Activated T-cell treated with anti-CD3 and anti-CD28 coated beads, Interleukin-2, amount 50 U/mL, for 4 hours (primary cell): ENCODE measurements around the gene ACOX3. TPM values are rescaled to one million over a fixed set of nuclear protein-coding genes. Genes with fewer than 3 reads are reported as not detected.

ENCODE experiments used
- ATAC-seq, 2 donors: fragments of 200-7000 bp; cut with Tn5 transposase; one replicate each; pipeline ENCODE4 v1.10.0; 2021
- DNase-seq: peaks from one replicate; pipeline ENCODE4 v3.0.0-alpha.2; 2020
- H3K27me3 Mint-ChIP-seq: one replicate; pipeline ENCODE4 v1.8.0; 2021; ENCODE audit warnings: low read depth, mixed read lengths
- H3K36me3 Mint-ChIP-seq: one replicate; pipeline ENCODE4 v1.8.0; 2022; ENCODE audit warnings: mixed read lengths; ENCODE audit not compliant: insufficient read depth
- H3K4me1 Mint-ChIP-seq: one replicate; pipeline ENCODE4 v1.8.0; 2021; ENCODE audit warnings: low read depth, mixed read lengths
- H3K4me3 Mint-ChIP-seq: one replicate; pipeline ENCODE4 v1.8.0; 2021; ENCODE audit warnings: mild to moderate bottlenecking, moderate library complexity, mixed read lengths
- H3K9me3 Mint-ChIP-seq: one replicate; pipeline ENCODE4 v1.8.0; 2021; ENCODE audit warnings: mixed read lengths
- total RNA-seq, 3 donors: library from RNA; stranded (reverse); gene quantifications; one replicate each; pipeline ENCODE4 v1.2.1, GENCODE V29; 2021

Gene ACOX3
- total RNA-seq, 3 donors from 2014 or later, result 20.1 to 35.8 (median 20.6) TPM

- Mint-ChIP-seq H3K4me3 (no peak overlapping the region), H3K27me3 (no peaks in the 10 kb centered on the region), H3K36me3 (peaks cover 16% of the 10 kb centered on the region), H3K9me3 (no peaks in the 10 kb centered on the region), H3K4me1 (no peaks in the 10 kb centered on the region)
- no peak for ATAC-seq
- DNase-seq, result no peak
These were observed 39.7 kb downstream of the ACOX3 start for GRCh38 chr4:8400632-8401325.

GRCh38 chr4:8399298-8399697 lies 41.2 kb downstream of the ACOX3 start:
- Mint-ChIP-seq H3K27me3 (no peaks in the 10 kb centered on the region), H3K4me1 (no peaks in the 10 kb centered on the region), H3K36me3 (peaks cover 17% of the 10 kb centered on the region), H3K4me3 (no peak overlapping the region), H3K9me3 (no peaks in the 10 kb centered on the region)
- no peak for DNase-seq
- no peak for ATAC-seq

- Mint-ChIP-seq H3K27me3 (no peaks in the 10 kb centered on the region), H3K4me1 (no peaks in the 10 kb centered on the region), H3K36me3 (peaks cover 25% of the 10 kb centered on the region), H3K9me3 (no peaks in the 10 kb centered on the region), H3K4me3 (no peak overlapping the region)
- DNase-seq, result no peak
- ATAC-seq, result no peak
These were observed 42.2 kb downstream of the ACOX3 start for GRCh38 chr4:8398347-8398746.

DNA sequence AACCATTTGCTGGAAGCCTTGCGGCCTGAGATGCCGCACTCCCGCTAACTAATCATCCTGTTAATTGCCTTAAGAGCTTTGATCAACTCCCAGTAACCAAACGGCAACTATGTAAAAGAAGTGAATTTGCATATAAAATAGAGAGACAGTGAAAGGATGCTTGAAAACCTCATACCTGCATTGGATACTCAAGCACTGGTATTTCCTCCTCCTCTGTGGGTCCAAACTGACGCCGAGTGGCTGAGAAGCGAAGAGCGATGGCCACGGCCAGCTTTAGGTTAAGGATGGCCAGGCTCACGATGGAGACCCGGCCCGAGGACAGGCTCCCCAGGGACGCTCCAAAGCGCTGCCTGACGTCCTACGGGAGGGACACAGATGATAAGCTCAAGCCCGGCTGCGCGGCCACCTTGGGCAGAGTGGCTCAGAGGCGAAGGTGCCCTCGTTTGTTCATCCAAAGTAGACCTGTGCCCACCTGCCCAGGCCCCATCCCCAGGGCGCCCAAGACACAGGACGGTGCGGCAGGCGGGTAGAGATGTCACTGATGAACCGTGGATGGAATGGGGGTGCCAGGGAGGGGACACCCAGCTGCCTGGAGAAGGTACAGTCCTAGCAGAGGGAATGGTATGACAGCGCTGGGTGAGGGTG lies 43.6 kb downstream of the ACOX3 start:
- DNase-seq, result no peak
- H3K4me1 Mint-ChIP-seq, result no peaks in the 10 kb centered on the region
- no peaks in the 10 kb centered on the region for H3K27me3 Mint-ChIP-seq
- no peak overlapping the region for H3K4me3 Mint-ChIP-seq
- H3K9me3 Mint-ChIP-seq, result no peaks in the 10 kb centered on the region
- no peak for ATAC-seq
- H3K36me3 Mint-ChIP-seq, result peaks cover 32% of the 10 kb centered on the region

DNA sequence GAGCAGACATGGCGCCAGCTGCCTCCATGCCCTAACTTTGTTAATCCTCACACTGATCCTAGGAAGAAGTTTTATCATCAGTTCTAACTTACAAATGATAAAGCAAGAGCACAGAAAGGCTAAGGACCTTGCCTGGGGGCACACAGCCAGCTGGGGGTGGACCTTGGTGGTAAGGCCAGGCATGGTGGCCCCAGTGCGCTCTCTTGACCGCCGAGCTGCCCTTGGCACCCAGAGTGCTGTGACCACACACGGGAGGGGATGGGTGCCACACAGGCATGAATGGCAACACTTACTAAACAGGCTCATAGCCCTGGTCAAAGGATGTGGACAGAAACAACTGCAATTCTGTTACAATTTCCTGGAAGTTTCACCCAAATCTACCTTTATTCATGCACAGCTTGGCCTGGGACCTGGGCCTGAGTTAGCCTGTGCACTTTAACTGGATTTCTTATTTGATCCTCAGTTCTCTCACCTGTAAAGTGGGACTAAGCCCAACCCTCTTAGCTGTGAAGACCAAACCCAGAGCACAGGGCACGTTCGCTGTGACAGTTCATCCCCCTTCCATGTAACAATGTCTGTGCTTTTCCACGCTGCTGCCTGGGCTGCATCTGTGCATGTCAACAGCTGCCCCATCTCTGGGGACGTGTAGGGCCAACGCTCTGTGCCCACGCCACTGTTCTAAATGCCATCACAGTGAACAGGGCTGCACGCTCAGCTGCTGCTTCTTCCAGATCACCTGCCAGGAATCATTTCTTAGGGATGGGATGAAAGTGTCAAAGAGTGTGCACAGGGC lies 44.8 kb downstream of the ACOX3 start:
- H3K27me3 Mint-ChIP-seq, result no peaks in the 10 kb centered on the region
- no peak overlapping the region for H3K4me3 Mint-ChIP-seq
- DNase-seq (no peak), ATAC-seq (no peak)
- no peaks in the 10 kb centered on the region for H3K9me3 Mint-ChIP-seq
- peaks cover 38% of the 10 kb centered on the region for H3K36me3 Mint-ChIP-seq
- no peaks in the 10 kb centered on the region for H3K4me1 Mint-ChIP-seq

GRCh38 chr4:8394806-8395205 lies 45.7 kb downstream of the ACOX3 start:
- DNase-seq, result no peak
- H3K27me3 Mint-ChIP-seq, result no peaks in the 10 kb centered on the region
- no peaks in the 10 kb centered on the region for H3K9me3 Mint-ChIP-seq
- H3K4me3 Mint-ChIP-seq, result no peak overlapping the region
- ATAC-seq, result no peak
- no peaks in the 10 kb centered on the region for H3K4me1 Mint-ChIP-seq
- peaks cover 37% of the 10 kb centered on the region for H3K36me3 Mint-ChIP-seq

GRCh38 chr4:8394061-8394519 lies 46.4 kb downstream of the ACOX3 start:
- DNase-seq, result no peak
- H3K36me3 Mint-ChIP-seq, result peaks cover 37% of the 10 kb centered on the region
- no peak for ATAC-seq
- no peaks in the 10 kb centered on the region for H3K4me1 Mint-ChIP-seq
- no peaks in the 10 kb centered on the region for H3K27me3 Mint-ChIP-seq
- no peak overlapping the region for H3K4me3 Mint-ChIP-seq
- H3K9me3 Mint-ChIP-seq, result no peaks in the 10 kb centered on the region

- Mint-ChIP-seq H3K4me1 (no peaks in the 10 kb centered on the region), H3K27me3 (no peaks in the 10 kb centered on the region), H3K4me3 (no peak overlapping the region), H3K9me3 (no peaks in the 10 kb centered on the region), H3K36me3 (peaks cover 32% of the 10 kb centered on the region)
- DNase-seq, result no peak
- ATAC-seq, result no peak
These were observed 46.9 kb downstream of the ACOX3 start for GRCh38 chr4:8393593-8394038.

DNA sequence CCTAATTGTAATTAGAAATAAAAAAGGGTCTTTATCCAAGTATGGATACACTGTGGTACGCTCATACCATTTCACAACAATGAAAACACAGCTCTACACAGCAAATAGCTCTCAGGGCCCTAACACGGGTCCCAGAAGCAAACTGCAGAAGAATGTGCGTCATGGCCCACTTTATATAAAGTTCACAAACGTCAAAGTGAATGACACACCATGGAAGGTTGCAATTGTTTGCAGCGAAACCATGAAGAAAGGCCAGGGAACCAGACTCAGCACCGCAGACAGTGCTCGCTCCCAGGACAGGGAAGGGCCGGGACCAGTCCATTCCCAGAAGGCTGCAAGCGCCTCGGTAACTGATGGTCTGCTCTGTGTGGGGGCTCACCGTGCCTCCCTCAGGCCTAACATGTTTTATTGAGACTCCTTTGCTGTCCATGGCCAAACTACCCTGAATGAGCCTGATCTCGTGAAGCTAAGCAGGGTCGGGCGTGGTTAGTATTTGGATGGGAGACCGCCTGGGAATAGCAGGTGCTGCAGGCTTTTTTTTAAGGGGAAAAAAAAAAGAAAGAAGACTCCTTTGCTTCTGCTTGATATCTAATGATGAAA lies 47.8 kb downstream of the ACOX3 start:
- Mint-ChIP-seq H3K4me3 (no peak overlapping the region), H3K27me3 (no peaks in the 10 kb centered on the region), H3K36me3 (peaks cover 32% of the 10 kb centered on the region), H3K9me3 (no peaks in the 10 kb centered on the region), H3K4me1 (no peaks in the 10 kb centered on the region)
- ATAC-seq (no peak), DNase-seq (no peak)

DNA sequence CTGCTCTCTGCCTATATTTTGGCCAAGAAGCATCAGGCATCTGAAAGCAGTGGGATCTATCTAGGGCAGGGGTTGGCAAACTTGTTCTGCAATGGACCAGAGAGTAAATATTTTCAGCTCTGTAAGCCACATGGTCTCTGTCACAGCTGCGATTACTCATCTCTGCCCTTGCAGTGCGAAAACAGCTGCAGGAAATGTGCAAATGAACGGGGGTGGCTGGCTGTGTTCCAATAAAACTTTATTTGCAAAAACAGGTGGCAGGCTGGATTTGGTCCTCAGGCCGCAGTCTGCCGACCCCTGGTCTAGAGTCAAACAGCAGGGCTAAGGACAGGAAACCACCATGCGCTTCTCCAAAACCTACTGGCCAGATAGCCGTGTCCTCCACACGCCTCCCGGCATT lies 48.6 kb downstream of the ACOX3 start:
- H3K4me3 Mint-ChIP-seq, result no peak overlapping the region
- H3K36me3 Mint-ChIP-seq, result peaks cover 37% of the 10 kb centered on the region
- no peak for ATAC-seq
- no peaks in the 10 kb centered on the region for H3K9me3 Mint-ChIP-seq
- no peaks in the 10 kb centered on the region for H3K4me1 Mint-ChIP-seq
- H3K27me3 Mint-ChIP-seq, result no peaks in the 10 kb centered on the region
- DNase-seq, result no peak

DNA sequence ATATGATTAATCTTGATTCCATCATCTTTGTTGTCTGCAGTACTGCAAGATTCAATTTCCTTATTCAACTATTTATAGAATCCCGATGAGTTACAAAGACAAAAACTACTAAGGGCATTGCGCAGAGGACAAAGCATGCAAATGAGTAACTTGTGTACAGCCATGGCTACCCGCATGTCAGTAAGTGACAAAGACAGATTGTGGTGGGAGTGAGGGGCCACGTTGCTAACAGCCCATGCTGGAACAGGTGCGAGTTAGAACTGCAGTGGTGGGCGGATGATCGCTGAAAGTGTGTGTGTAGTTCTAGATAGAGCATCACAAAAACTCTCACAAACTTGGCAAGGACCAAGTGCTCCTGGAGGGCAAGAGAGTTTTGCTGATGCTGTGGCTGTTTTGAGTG lies 49.5 kb downstream of the ACOX3 start:
- H3K9me3 Mint-ChIP-seq, result no peaks in the 10 kb centered on the region
- H3K27me3 Mint-ChIP-seq, result no peaks in the 10 kb centered on the region
- no peaks in the 10 kb centered on the region for H3K4me1 Mint-ChIP-seq
- no peak for ATAC-seq
- no peak overlapping the region for H3K4me3 Mint-ChIP-seq
- no peak for DNase-seq
- H3K36me3 Mint-ChIP-seq, result peaks cover 39% of the 10 kb centered on the region

DNA sequence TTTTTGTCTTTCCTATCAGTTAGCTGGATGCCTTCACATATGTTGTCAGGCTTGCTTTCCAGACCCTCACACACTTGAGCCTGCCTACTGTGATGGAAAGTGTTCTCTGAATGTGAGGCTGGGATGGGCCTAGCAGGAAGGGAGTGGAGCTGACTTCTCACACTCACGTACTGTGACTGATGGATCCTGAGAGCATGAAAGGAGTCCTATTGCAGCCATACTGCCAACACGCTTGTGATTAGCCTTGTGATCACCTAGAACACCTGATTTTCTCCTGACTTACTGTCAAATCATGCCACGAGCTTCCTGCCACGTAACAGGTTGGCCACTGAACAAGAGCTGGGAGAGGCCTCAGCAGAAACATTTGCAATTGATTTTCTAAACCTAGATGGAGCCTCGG lies 49.9 kb downstream of the ACOX3 start:
- Mint-ChIP-seq H3K9me3 (no peaks in the 10 kb centered on the region), H3K4me1 (no peaks in the 10 kb centered on the region), H3K27me3 (no peaks in the 10 kb centered on the region), H3K36me3 (peaks cover 39% of the 10 kb centered on the region), H3K4me3 (no peak overlapping the region)
- DNase-seq (no peak), ATAC-seq (no peak)

- peaks cover 36% of the 10 kb centered on the region for H3K36me3 Mint-ChIP-seq
- ATAC-seq (no peak), DNase-seq (no peak)
- H3K4me1 Mint-ChIP-seq, result no peaks in the 10 kb centered on the region
- no peak overlapping the region for H3K4me3 Mint-ChIP-seq
- no peaks in the 10 kb centered on the region for H3K27me3 Mint-ChIP-seq
- H3K9me3 Mint-ChIP-seq, result no peaks in the 10 kb centered on the region
These were observed 52.0 kb downstream of the ACOX3 start for GRCh38 chr4:8388528-8388870.

DNA sequence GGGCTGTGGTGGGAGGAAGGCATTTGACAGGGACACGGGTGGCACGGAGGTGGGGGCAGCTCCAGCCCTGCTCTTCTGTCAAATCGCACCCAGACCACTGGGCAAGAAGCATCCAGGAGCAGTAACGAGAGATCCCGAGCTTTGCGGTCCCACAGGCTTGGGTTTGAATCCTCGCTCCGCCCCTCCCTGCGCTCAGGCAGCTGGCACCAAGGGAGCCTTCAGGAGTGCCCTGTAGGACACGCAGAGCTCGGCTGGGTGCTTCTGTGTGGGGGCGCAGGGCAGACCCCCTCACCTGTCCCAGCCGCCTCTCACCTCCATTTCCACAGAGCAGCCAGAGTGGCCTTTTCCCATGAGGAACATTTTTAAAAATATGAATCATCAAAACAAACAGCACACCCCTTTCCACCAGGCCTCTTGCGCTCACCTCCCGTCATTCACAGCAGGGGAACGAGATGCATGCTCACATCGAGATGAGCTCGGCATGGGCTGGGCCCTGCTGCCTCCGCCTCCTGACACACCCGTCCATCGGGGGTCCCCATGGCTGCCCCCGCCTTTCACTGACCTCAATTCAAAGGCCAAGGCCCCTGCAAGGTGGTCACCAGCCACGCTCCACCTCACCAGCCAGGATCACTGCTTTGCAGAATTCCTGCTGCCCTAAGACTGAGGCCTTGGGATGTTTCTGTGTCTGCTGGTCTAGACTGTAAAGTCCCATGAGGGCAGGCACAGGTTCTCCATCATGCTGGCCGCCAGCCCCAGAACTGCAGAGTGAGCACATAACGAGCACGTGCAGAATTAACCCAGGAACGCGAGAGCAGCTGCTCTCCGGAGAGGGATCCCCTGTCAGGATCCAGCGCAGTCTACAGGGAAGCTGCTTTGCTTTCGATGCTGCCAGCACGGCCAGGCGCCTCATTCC lies 52.7 kb downstream of the ACOX3 start:
- Mint-ChIP-seq H3K36me3 (peaks cover 35% of the 10 kb centered on the region), H3K27me3 (no peaks in the 10 kb centered on the region), H3K9me3 (no peaks in the 10 kb centered on the region), H3K4me1 (no peaks in the 10 kb centered on the region), H3K4me3 (no peak overlapping the region)
- ATAC-seq (no peak), DNase-seq (no peak)
